Mammary epithelial cell (primary cell): ENCODE measurements around the gene SUGP2.

ENCODE experiments used
- CTCF ChIP-seq, 2 donors: IDR thresholded peaks in 1 of 2; conservative IDR thresholded peaks in 1 of 2; 2 replicates each; pipeline ENCODE4 v1.5.1; 2011 to 2012; ENCODE audit warnings: inconsistent platforms in 2 of 2, low read length in 2 of 2, mild to moderate bottlenecking in 2 of 2, control low read depth in 1 of 2, low read depth in 1 of 2; ENCODE audit not compliant: insufficient read depth in 1 of 2; ENCODE audit errors: extremely low read depth in 1 of 2
- EZH2 ChIP-seq: IDR thresholded peaks from 2 replicates; pipeline ENCODE4 v1.6.1; 2012; ENCODE audit warnings: low read length, inconsistent platforms, borderline replicate concordance

DNA sequence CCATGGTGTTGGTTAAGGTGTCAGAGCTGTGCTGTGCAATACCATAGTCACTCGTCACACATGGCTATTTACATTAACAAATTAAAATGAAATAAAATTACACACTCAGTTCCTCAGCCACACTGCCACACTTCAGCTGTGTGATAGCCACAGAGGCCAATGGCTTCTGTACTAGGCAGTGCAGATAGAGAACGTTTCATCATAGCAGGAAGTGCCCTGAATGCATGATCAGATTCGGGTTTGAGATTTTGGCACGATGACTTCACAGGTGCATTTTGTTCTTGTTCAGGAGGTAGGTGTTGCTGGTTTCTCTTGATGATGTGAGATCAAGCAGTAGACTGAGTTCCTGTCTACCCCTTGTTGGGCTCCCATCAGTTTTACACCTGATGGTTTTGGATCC lies 6.6 kb upstream of the SUGP2 start:
- TF ChIP-seq CTCF (conservative IDR thresholded peaks at IDR 0.05 in 1 of 2, IDR thresholded peaks at IDR 0.05 in 1 of 2; ENCODE audit: extremely low read depth in 1 of 2, insufficient read depth in 1 of 2, low read depth in 1 of 2, low read length in 2 of 2), result no peak
- TF ChIP-seq EZH2, result no peak
